Measurements from ENCODE around the gene MACROD1. TPM values are rescaled to one million over a fixed set of nuclear protein-coding genes. Genes with fewer than 3 reads are reported as not detected.

Gene MACROD1
- total and polyA plus RNA-seq, 2 of the 13 experiments (the other 11 are each of a cell fraction or from before 2014, with no cell fraction given), result 23.1 to 34.5 TPM

- TF ChIP-seq ZNF543 (CRISPR knock-in tag; IDR thresholded peaks at IDR 0.05), result 0 out of 2 replicates have a peak, but pooled peaks have one; percentile 1
- TF ChIP-seq YEATS2 (CRISPR knock-in tag; IDR thresholded peaks at IDR 0.05; ENCODE audit: borderline replicate concordance), result peak; percentile 38; the same call in 1 of the 2 replicates
- peak; percentile 24; the same call in 1 of the 2 replicates for TF ChIP-seq ZNF776 (CRISPR knock-in tag; IDR thresholded peaks at IDR 0.05)
- peak; percentile 59; the same call in 1 of the 2 replicates for TF ChIP-seq IRF2 (CRISPR knock-in tag; IDR thresholded peaks at IDR 0.05)
- peak; percentile 87 for TF ChIP-seq CREM (IDR thresholded peaks at IDR 0.05)
- no peak for TF ChIP-seq CREM (CRISPR knock-in tag; IDR thresholded peaks at IDR 0.05)
- 0 out of 2 replicates have a peak, but pooled peaks have one; percentile 41 for TF ChIP-seq ZHX1 (CRISPR knock-in tag; IDR thresholded peaks at IDR 0.05; ENCODE audit: low read depth)
- TF ChIP-seq ZNF687 (CRISPR knock-in tag; IDR thresholded peaks at IDR 0.05), result peak; percentile 68; the same call in 1 of the 2 replicates
- peak; percentile 36; the same call in 1 of the 2 replicates for TF ChIP-seq MNT (IDR thresholded peaks at IDR 0.05)
- TF ChIP-seq ZNF143 (CRISPR knock-in tag; IDR thresholded peaks at IDR 0.05), result 0 out of 2 replicates have a peak, but pooled peaks have one; percentile 26
- TF ChIP-seq ZNF83 (CRISPR knock-in tag; IDR thresholded peaks at IDR 0.05; ENCODE audit: borderline replicate concordance), result no peak
- TF ChIP-seq CREB1 (IDR thresholded peaks at IDR 0.05), result peak; percentile 87
- peak; percentile 94 for TF ChIP-seq CREB1 (CRISPR knock-in tag; IDR thresholded peaks at IDR 0.05)
- peak; percentile 49; the same call in 1 of the 2 replicates for TF ChIP-seq THRA (CRISPR knock-in tag; IDR thresholded peaks at IDR 0.05; ENCODE audit: borderline replicate concordance)
- no peak for TF ChIP-seq RFXANK (CRISPR knock-in tag; IDR thresholded peaks at IDR 0.05)
- TF ChIP-seq ZNF607 (CRISPR knock-in tag; IDR thresholded peaks at IDR 0.05; ENCODE audit: borderline replicate concordance), result 0 out of 2 replicates have a peak, but pooled peaks have one; percentile 49
- peak; percentile 46 for TF ChIP-seq SALL1 (CRISPR knock-in tag; IDR thresholded peaks at IDR 0.05)
- TF ChIP-seq KDM2A (CRISPR knock-in tag; IDR thresholded peaks at IDR 0.05; ENCODE audit: borderline replicate concordance, low read depth), result peak; percentile 49; the same call in 1 of the 2 replicates
- peak; percentile 96 for TF ChIP-seq NFYB (CRISPR knock-in tag; IDR thresholded peaks at IDR 0.05)
- no peak for TF ChIP-seq ZKSCAN1 (IDR thresholded peaks at IDR 0.05; ENCODE audit: low read length)
- TF ChIP-seq SAP130 (CRISPR knock-in tag; IDR thresholded peaks at IDR 0.05; ENCODE audit: low read depth), result peak; percentile 57
Observed at GRCh38 chr11:64185693-64186491, 20.0 kb upstream of the MACROD1 start, which contains the start of gene STIP1 (continued).

All from HepG2 (cell line).